ENCODE measurements around the gene IL15RA.

DNA sequence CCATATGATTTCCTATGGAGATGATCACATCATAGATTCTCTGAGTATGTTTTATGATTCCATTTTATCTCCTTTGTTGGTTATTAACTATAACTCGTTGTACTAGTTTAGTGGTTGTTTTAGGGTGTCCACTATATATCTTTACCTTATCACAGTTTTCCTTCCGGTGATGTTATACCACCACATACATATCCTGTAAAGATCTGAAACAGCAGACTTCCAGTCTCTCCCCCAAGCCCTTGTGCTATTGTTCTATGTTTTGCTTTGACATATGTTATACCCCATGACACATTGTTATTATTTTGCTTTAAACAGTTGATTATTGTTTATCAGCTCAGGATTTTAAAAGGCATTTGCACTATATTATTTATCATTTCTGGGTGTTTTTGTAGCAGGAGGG lies 7.3 kb downstream of the IL15RA start:
- TF ChIP-seq, protein P1, sequence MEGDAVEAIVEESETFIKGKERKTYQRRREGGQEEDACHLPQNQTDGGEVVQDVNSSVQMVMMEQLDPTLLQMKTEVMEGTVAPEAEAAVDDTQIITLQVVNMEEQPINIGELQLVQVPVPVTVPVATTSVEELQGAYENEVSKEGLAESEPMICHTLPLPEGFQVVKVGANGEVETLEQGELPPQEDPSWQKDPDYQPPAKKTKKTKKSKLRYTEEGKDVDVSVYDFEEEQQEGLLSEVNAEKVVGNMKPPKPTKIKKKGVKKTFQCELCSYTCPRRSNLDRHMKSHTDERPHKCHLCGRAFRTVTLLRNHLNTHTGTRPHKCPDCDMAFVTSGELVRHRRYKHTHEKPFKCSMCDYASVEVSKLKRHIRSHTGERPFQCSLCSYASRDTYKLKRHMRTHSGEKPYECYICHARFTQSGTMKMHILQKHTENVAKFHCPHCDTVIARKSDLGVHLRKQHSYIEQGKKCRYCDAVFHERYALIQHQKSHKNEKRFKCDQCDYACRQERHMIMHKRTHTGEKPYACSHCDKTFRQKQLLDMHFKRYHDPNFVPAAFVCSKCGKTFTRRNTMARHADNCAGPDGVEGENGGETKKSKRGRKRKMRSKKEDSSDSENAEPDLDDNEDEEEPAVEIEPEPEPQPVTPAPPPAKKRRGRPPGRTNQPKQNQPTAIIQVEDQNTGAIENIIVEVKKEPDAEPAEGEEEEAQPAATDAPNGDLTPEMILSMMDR (IDR thresholded peaks at IDR 0.05), result no peak
- TF ChIP-seq POLR2A (IDR thresholded peaks at IDR 0.05), result no peak
